GM19351 (cell line): ENCODE data around the gene EDC4.
A peak's percentile ranks its signal among the peaks of the same experiment; 100 is the strongest.
"Not testable (repeated sequence)": the region's sequence is repeated elsewhere in the genome, so short reads cannot be mapped to it uniquely, and the experiment has no call there.

Experiments used
- ATAC-seq: cut with Tn5 transposase; IDR thresholded peaks from one replicate; pipeline ENCODE4 v1.9.1; 2021; ENCODE audit warnings: mild to moderate bottlenecking, moderate library complexity; ENCODE audit not compliant: unreplicated experiment

EDC4 gene, protein sequence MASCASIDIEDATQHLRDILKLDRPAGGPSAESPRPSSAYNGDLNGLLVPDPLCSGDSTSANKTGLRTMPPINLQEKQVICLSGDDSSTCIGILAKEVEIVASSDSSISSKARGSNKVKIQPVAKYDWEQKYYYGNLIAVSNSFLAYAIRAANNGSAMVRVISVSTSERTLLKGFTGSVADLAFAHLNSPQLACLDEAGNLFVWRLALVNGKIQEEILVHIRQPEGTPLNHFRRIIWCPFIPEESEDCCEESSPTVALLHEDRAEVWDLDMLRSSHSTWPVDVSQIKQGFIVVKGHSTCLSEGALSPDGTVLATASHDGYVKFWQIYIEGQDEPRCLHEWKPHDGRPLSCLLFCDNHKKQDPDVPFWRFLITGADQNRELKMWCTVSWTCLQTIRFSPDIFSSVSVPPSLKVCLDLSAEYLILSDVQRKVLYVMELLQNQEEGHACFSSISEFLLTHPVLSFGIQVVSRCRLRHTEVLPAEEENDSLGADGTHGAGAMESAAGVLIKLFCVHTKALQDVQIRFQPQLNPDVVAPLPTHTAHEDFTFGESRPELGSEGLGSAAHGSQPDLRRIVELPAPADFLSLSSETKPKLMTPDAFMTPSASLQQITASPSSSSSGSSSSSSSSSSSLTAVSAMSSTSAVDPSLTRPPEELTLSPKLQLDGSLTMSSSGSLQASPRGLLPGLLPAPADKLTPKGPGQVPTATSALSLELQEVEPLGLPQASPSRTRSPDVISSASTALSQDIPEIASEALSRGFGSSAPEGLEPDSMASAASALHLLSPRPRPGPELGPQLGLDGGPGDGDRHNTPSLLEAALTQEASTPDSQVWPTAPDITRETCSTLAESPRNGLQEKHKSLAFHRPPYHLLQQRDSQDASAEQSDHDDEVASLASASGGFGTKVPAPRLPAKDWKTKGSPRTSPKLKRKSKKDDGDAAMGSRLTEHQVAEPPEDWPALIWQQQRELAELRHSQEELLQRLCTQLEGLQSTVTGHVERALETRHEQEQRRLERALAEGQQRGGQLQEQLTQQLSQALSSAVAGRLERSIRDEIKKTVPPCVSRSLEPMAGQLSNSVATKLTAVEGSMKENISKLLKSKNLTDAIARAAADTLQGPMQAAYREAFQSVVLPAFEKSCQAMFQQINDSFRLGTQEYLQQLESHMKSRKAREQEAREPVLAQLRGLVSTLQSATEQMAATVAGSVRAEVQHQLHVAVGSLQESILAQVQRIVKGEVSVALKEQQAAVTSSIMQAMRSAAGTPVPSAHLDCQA (N-terminal part only)

DNA sequence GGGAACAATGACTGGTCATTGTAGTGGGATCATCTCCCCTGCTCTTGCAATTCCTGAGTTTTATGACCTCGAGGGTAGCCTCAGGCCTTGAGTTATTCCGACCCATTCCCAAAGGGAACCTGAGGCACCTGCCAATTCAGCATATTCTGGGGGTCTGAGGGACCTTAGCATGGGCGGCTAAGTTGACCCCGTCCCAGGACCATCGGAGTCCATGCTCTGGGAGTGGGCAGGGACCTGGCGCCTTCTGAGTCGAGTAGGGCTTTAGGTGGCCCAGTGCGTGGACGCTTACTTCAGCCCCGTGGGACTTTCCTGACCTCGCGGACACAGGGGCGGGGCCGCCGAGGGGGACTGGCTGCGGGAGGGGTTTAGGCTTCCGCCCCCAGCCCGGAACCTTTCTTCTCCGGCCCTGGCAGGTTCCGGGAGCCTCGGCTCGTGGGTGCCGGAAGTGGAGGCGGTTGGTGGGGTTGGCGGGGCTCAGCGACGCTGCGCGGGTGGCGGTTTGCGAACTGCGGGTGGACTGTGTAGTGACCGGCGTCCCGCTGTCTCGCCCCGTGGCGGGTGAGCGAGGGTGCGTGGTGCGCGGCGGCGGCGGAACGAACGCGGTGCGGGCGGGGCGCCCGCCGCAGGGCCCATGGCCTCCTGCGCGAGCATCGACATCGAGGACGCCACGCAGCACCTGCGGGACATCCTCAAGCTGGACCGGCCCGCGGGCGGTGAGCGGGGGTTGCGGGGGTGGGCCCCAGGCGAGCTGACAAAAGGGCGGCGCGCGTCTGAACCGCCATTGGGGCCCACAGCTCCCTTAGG is at the start of gene EDC4:
TSS of gene EDC4 (plus strand) at position 422 of the 804 bp plus-strand sequence. CDS start at position 632, 210 bp downstream.
- peak; percentile 81 for ATAC-seq

DNA sequence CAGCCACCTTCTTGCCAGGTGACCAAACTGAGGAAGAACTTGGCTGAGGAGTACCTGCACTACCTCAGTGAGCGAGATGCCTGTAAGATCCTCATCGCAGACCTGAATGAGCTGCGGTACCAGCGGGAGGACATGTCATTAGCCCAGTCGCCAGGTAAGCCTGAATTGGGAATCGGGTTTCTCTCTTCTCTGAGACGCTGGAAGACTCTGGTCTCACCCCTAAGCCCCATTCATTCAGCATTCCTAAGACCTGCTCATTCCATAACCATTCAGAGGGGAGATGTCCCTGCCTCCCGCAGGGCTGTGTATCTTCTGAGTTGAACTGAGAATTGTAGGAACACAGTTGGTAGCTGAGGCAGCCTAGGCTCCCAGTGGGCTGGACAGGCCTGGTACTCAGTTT is 47.7 kb upstream of the EDC4 start:
- no peak for ATAC-seq

DNA sequence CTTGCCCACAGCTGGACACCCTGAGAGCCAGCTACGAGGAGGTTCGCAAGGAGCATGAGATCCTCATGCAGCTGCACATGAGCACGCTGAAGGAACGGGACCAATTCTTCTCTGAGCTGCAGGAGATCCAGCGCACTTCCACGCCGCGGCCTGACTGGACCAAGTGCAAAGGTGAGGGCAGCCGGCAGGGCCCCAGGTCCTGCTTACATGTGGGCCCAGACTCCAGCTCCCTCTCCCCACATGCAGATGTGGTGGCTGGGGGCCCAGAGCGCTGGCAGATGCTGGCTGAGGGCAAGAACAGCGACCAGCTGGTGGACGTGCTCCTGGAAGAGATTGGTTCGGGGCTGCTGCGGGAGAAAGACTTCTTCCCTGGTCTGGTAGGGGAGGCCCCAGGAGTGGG is 46.9 kb upstream of the EDC4 start:
- ATAC-seq: no peak

DNA sequence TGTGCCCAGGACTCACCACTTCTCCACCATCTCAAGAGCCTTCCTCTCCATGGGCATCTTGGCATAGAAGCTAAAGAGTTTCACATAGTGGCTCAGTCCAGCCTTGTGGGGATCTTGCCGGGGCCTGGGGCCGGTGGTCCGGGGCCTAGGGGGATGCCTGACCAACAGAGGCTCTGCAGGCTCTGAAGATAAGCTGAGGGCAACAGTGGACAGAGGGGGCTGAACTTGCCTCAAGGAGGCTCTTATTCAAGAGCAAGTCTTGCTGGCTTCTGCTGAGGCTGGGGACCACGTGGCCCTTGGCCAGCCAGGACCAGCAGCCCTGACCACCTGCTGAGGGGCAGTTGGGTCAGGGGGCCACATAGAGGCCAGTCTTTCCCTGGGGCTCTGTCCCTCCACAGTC is 44.2 kb upstream of the EDC4 start:
- ATAC-seq: no peak

DNA sequence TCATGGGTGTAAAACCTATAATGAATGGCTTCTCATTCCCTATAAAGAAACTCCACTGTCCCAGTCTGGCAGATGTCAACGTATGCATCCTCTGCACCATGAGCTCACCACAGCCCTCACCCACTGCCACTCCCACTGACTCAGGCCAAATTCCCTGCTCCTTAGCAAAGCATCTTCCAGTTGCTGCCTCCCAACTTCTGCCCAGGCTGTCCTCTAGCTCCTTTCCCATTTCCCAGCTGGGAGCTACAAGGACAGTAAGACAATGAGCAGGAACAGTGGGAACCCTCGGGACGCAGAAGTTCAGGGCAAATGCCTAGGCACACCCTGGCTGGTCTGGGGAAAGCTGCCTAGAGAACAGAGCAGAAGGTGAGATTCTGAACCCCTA is 39.8 kb upstream of the EDC4 start:
- no peak for ATAC-seq

DNA sequence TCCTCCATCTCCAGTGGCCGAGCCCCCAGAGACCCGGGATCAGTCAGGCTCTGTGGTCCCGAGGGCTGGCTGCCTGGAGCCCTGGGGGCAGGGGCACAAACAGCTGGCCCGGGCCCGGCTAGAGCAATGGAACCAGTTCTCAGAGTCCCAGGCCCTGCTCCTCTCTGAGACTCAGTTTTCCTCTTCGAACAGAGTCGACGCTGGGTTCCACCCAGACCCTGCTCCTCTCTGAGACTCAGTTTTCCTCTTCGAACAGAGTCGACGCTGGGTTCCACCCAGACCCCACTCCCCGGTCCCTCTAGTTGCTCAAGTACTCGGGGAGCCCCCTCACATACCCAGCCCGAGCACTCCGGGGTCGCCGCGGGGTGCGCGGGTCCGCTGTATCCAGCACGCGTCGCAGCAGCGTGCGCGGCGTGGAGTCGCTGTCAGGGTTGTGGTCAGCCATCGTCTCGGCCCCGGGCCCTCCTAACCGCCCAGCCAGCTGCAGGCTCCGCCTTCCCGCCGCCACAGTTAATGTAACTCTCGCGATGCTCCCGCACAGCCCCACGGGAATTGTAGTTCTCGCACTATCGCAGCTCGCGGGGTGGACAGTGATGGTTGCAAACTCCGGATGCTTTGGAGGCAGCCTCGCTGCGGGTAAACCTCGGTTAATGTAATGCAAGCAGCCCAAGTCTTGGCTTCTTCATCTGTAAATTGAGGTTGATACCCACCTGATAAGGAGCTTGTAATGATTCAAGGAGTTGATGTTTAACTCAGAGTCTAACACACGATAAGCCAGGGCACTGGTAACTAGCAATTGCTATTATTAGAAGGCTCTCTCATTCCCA is 39.2 kb upstream of the EDC4 start:
- ATAC-seq: peak; percentile 99

DNA sequence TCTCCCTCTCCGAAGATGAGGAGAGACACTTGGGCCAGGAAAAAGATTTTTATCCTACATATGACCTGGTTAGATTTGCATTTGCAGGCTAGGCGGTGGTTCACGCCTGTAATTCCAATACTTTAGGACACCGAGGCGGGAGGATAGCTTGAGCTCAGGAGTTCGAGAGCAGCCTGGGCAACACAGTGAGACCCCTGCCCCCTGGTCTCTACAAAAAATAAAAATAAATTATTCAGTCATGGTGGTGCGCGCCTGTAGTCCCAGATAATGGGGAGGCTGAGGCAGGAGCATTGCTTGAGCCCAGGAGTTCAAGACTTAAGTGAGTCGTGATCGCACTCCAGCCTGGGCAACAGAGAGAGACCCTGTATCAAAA is 38.6 kb upstream of the EDC4 start:
- no peak for ATAC-seq

DNA sequence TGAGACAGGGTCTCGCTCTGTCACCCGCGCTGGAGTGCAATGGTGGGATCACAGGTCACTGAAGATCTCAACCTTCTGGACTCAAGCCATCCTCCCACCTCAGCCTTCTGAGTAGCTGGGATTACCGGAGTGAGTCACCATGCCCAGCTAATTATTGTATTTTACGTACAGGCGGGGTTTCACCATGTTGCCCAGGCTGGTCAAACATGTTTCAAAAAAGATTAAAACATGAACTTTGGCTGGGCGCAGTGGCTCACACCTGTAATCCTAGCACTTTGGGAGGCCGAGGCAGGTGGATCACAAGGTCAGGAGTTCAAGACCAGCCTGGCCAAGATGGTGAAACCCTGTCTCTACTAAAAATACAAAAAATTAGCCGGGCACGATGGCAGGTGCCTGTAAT is 35.7 kb upstream of the EDC4 start:
- ATAC-seq: not testable (repeated sequence)

DNA sequence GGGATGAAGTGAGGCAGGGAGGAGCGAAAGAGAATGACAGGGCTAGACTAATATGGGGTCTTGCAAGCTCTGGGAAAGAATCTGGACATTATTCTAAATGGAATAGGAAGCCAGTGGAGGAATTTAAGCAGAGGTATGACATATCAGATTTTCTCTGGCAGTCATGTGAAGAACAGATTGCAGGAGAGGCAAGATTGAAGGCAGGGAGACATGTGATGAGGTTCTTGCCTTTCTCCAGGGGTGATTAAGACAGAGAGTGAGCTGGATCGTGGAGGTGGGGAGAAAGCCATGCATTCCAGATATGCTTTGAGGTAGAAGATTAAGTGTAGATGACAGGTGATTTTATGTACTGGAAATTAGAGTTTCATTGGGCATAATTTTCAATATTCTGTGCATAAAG is 35.0 kb upstream of the EDC4 start:
- no peak for ATAC-seq

DNA sequence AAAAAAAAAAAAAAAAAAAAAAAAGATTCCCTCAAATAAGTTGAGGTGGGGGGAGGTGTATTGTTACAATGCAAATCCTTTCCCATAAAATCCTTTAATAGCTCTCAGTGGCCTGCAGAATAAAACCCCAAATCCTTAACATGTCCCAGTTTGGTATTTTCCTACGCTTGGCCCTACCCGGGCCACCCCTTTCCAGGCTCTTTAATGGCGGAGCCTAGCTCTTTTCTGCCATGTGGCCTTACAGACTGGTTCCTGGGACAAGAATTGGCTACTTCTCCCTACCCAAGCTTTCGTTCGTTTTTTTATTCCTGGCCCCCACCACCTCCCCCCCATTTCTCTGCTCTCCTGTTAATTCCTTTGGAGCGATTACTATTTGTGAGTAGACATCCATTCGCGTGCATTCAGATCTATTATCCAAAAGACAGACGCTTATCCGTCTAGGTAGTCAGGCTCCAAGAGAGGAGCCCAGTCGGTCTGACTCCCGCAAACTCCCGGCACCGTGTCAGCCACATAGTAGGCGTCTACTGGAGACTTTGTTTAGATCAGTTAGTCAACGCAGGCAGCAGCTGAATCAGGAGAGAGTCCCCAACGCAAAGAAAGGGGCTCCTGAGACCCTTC is 31.5 kb upstream of the EDC4 start:
- ATAC-seq: no peak

DNA sequence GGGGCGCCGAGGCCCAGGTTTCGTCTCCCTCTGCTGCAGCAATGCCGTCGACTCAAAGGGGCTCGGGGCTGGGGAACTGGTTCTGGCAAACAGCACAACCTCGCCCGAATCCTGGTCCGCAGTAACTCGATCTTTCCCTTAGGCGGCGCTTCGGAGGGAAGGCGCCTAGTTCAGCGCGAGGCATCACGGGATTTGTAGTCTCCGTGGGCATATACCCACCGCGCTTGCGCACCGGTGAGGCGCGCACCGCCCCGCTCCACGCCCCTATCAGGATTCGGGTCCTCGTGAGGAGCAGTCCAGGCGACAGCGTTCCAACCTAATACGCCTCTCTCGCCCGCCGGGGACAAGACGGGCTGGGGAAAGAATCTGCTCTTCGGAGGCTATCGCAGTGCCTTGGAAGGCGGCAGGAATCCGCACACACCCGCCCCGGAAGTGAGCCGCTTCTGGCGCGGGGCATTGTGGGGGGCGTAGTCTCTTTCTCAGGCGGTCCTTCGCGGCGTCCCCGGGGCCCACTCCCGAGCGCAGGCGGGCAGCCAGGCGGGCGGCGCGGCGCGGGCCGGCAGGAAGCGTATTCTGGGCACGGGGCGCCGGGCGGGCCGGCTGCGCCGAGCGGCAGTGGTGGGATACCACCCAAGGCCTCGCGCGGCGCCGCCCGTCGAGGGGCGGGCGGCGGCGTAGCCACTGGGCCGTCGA is 30.9 kb upstream of the EDC4 start, which contains the start of gene THAP11:
TSS of gene THAP11 (plus strand) at position 505 of the 693 bp plus-strand sequence. CDS start 235 bp downstream, outside the sequence.
- peak; percentile 42 for ATAC-seq

DNA sequence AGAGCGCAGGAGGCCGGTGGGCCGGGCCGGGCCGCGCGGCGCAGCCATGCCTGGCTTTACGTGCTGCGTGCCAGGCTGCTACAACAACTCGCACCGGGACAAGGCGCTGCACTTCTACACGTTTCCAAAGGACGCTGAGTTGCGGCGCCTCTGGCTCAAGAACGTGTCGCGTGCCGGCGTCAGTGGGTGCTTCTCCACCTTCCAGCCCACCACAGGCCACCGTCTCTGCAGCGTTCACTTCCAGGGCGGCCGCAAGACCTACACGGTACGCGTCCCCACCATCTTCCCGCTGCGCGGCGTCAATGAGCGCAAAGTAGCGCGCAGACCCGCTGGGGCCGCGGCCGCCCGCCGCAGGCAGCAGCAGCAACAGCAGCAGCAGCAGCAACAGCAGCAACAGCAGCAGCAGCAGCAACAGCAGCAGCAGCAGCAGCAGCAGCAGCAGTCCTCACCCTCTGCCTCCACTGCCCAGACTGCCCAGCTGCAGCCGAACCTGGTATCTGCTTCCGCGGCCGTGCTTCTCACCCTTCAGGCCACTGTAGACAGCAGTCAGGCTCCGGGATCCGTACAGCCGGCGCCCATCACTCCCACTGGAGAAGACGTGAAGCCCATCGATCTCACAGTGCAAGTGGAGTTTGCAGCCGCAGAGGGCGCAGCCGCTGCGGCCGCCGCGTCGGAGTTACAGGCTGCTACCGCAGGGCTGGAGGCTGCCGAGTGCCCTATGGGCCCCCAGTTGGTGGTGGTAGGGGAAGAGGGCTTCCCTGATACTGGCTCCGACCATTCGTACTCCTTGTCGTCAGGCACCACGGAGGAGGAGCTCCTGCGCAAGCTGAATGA is 30.1 kb upstream of the EDC4 start:
- peak; percentile 7 for ATAC-seq

DNA sequence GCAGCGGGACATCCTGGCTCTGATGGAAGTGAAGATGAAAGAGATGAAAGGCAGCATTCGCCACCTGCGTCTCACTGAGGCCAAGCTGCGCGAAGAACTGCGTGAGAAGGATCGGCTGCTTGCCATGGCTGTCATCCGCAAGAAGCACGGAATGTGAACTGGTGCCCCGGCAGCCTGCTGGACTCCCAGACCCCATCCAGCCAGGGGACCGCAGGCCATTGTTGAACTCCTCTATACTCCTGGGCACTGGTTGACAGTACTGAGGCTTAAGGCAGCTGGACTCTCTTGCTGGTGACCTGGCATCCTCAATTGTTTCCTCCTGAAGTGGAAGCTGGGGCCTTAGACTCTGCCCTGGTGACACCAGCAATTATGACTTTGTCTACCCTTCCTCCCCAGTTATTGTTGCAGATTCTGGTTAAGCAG is 29.5 kb upstream of the EDC4 start:
- ATAC-seq: no peak

DNA sequence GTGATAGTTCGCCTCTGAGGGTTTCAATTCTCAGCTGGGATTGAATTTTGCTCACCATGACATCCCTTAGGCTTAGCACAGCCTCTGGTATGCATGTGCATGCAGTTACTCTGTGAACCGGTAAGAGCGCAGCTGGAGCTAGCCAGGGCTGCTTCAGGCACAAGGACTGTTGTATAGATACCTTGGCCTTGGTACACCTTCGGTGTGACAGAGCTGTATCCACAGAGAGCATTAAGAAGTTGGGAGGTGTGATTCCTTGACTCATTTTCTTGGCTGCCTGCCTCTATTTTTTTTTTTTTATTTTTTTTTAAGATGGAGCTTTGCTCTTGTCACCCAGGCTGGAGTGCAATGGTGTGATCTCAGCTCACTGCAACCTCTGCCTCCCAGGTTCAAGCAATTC is 28.4 kb upstream of the EDC4 start:
- ATAC-seq: no peak

DNA sequence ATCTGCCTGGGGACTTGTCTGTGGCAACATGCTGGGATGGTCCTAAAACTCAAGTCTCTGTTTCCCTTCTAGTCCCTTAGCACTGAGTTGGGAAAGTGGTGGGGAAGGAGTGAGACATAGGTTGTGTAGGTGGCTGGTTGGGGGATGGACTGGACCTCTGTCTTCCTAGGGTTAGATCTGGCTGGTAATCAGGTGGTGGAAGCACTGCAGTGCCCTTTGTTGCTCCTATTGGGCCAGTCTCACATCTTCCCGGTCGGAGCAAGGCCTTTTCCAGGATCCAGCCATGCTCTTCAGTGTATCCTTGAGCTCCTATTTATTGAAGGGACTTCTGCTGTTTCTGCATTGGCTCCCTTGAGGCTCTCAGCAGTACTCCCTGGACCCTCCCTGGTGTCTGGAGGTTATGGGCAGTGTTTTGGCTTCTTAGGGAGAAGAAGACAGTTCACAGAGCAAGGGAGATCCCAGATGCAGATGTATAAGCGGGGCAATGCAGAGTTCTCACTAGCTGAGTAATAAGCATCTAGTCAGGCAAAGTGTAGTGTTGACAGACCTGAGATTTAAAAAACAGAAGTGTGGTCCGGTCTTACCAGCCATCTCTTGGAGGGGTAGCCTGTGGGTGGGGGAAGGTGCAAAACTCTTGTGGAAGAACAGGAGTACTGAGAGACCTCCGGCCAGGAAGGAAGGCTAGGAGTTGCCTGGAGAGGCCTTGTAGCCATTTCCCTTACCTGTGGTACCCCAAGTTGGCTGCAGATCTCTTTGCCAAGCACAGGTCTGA is 27.4 kb upstream of the EDC4 start:
- ATAC-seq: no peak

DNA sequence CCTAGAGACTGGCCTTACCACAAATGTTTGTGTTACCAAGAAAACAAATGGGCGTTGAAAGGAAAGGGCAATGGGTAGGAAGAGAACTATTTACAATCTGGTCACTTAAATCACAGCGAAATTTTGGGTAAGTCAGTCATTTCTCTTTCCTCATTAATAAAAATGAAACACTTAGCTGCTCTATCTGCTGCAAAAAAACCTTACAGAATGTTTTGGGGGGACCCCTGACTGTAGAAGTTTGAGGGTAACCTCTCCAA is 26.9 kb upstream of the EDC4 start:
- no peak for ATAC-seq
